ENCODE results near the gene PHLPP1. TPM values are rescaled to one million over a fixed set of nuclear protein-coding genes. Genes with fewer than 3 reads are reported as not detected.

Gene PHLPP1
- total and polyA plus RNA-seq, 2 experiments from 2014 or later, result 15.7 to 73.6 TPM

DNA sequence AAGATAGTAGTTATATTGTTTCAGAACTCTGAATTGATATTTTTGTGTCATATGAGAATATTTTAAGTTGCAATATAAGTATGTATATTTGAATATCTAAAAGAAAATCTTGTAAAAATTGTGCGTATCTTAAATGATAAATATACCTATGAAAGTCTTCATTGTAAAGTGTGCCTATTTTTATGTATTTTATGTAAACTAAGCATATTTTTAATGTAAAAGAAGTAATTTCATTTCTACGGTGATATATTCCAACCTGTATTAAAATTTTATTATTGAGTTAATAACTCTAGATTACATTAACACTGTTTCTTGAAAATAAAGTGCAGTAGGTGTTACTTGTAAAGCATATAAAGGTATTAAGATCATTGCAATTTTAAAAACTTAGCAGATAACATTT lies 233.4 kb downstream of the PHLPP1 start:
- peaks cover 6% of the 10 kb centered on the region; the same call in 2 of the 3 replicates for H3K4me1 Mint-ChIP-seq

DNA sequence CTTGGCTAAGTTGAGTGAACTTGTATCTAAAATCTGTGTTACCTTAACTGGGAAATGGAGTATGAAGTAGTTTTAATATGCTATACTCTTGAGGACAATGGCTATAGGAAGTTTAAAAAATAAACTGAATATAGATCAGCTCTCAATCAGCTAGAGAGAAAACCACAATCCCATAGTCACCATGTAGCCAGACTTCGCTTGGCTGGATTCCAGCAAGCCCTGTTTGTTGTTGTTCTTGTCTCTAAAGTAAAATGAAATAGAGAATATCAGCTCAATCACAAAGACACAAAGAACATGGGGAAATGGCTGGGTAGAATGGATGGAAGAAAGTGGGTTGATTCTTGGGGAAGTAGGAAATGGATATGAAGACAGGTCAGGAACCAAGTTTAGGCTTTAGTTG lies 234.9 kb downstream of the PHLPP1 start:
- H2AFZ ChIP-seq, result no peak overlapping the region
- ATAC-seq (no peak), DNase-seq (ENCODE audit: low spot score) (no peak)
- H3K4me3 Mint-ChIP-seq, result no peak overlapping the region
- H3K9me2 ChIP-seq (ENCODE audit: insufficient read depth), result no peaks in the 10 kb centered on the region
- no peaks in the 10 kb centered on the region for H3K27me3 ChIP-seq (ENCODE audit: insufficient read depth)
- no peak overlapping the region for H3K27ac Mint-ChIP-seq
- H4K20me1 ChIP-seq (replicated peaks; ENCODE audit: insufficient read depth), result no peaks in the 10 kb centered on the region; the same call in 1 of the 2 replicates
- H3K27me3 Mint-ChIP-seq (ENCODE audit: insufficient read depth, low read depth, poor library complexity), result peaks cover 4% of the 10 kb centered on the region
- peaks cover 56% of the 10 kb centered on the region for H3K36me3 Mint-ChIP-seq (ENCODE audit: low read depth)
- no peak overlapping the region for H3K4me3 ChIP-seq
- H3K9me3 Mint-ChIP-seq, result peaks cover 3% of the 10 kb centered on the region; the same call in 2 of the 3 replicates
- H3F3A ChIP-seq (replicated peaks; ENCODE audit: low read depth), result no peaks in the 10 kb centered on the region
- H3K4me1 ChIP-seq (ENCODE audit: insufficient read depth), result peaks cover 7% of the 10 kb centered on the region
- no peak overlapping the region for H3K4me2 ChIP-seq
- 0 out of 2 replicates have a peak, but pooled peaks cover 3% of the 10 kb centered on the region for H3K79me2 ChIP-seq (replicated peaks; ENCODE audit: insufficient read depth)
- H3K27ac ChIP-seq (ENCODE audit: low read depth), result no peak overlapping the region
- peaks cover 5% of the 10 kb centered on the region; the same call in 1 of the 2 replicates for H3K36me3 ChIP-seq (ENCODE audit: insufficient read depth)
- peaks cover 8% of the 10 kb centered on the region; the same call in 2 of the 3 replicates for H3K4me1 Mint-ChIP-seq
- TF ChIP-seq JUNB (IDR thresholded peaks at IDR 0.05; ENCODE audit: unreplicated experiment), result no peak
- TF ChIP-seq NANOG (IDR thresholded peaks at IDR 0.05; ENCODE audit: borderline replicate concordance), result no peak
- TF ChIP-seq EZH2 (IDR thresholded peaks at IDR 0.05; ENCODE audit: low read depth, unreplicated experiment), result no peak
- no peak for TF ChIP-seq ZNF331 (CRISPR knock-in tag; IDR thresholded peaks at IDR 0.05; ENCODE audit: low read depth)
- no peak for TF ChIP-seq ETS1 (IDR thresholded peaks at IDR 0.05)
- TF ChIP-seq CTCF (conservative IDR thresholded peaks at IDR 0.05; ENCODE audit: low read depth in 2 of 2), result no peak
- TF ChIP-seq POLR2AphosphoS5 (IDR thresholded peaks at IDR 0.05; ENCODE audit: low read depth), result no peak
- TF ChIP-seq STAT1 (IDR thresholded peaks at IDR 0.05; ENCODE audit: unreplicated experiment), result no peak
- TF ChIP-seq CREB1 (CRISPR knock-in tag; IDR thresholded peaks at IDR 0.05; ENCODE audit: low read depth), result no peak
- no peak for TF ChIP-seq REST (IDR thresholded peaks at IDR 0.05; ENCODE audit: unreplicated experiment)
- TF ChIP-seq EZH2phosphoT487 (IDR thresholded peaks at IDR 0.05; ENCODE audit: unreplicated experiment), result no peak
- no peak for TF ChIP-seq ZNF114 (CRISPR knock-in tag; IDR thresholded peaks at IDR 0.05)

More for the DNA sequence above, 233.4 kb downstream of the PHLPP1 start:
- H3K4me3 Mint-ChIP-seq, result no peak overlapping the region
- no peaks in the 10 kb centered on the region for H3K27me3 Mint-ChIP-seq (ENCODE audit: insufficient read depth, low read depth, poor library complexity)
- Histone ChIP-seq H3K27ac (ENCODE audit: low read depth) (no peak overlapping the region), H3K36me3 (ENCODE audit: insufficient read depth) (peaks cover 8% of the 10 kb centered on the region; the same call in 1 of the 2 replicates), H4K20me1 (replicated peaks; ENCODE audit: insufficient read depth) (no peaks in the 10 kb centered on the region), H3K4me1 (ENCODE audit: insufficient read depth) (peaks cover 4% of the 10 kb centered on the region; the same call in 1 of the 2 replicates), H3K27me3 (ENCODE audit: insufficient read depth) (no peaks in the 10 kb centered on the region), H3F3A (replicated peaks; ENCODE audit: low read depth) (no peaks in the 10 kb centered on the region), H3K4me2 (no peak overlapping the region), H3K4me3 (no peak overlapping the region), H2AFZ (no peak overlapping the region), H3K79me2 (replicated peaks; ENCODE audit: insufficient read depth) (0 out of 2 replicates have a peak, but pooled peaks cover 3% of the 10 kb centered on the region), H3K9me2 (ENCODE audit: insufficient read depth) (no peaks in the 10 kb centered on the region)
- H3K36me3 Mint-ChIP-seq (ENCODE audit: low read depth), result peaks cover 57% of the 10 kb centered on the region
- TF ChIP-seq EZH2 (IDR thresholded peaks at IDR 0.05; ENCODE audit: low read depth, unreplicated experiment), result no peak
- DNase-seq (ENCODE audit: low spot score) (no peak), ATAC-seq (no peak)
- H3K27ac Mint-ChIP-seq, result no peak overlapping the region
- H3K9me3 Mint-ChIP-seq, result no peaks in the 10 kb centered on the region; the same call in 2 of the 3 replicates
